Measurements from ENCODE around the gene CTSZ. TPM values are rescaled to one million over a fixed set of nuclear protein-coding genes. Genes with fewer than 3 reads are reported as not detected.

CTSZ gene
- total RNA-seq, 1 donor from 2014 or later = 34.2 TPM

DNA sequence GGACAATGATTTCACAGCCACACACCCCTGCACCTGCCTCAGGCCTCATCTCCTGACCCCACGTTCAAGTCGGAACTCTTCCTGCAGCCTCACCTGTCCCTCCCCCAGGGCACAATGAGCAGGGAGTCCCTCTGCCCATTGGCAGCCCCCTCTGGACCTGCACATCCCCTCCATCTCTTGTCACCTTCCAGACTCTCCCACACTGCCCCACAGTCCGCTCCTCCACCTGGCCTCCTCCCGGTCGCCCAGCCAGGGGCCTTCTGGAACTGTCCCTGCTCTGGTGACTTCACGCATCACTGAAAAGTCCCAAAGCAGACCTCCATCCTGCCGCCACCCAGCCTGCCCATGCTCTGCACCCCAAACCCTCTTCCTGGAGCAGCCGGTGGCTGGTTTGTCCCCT is 4.7 kb downstream of the CTSZ start:
- Histone ChIP-seq H3K4me3 (no peak overlapping the region), H3F3A (ENCODE audit: low read depth) (peaks cover under 1% of the 10 kb centered on the region), H3K9me3 (ENCODE audit: low read depth) (no peaks in the 10 kb centered on the region), H3K27ac (no peak overlapping the region), H2AFZ (replicated peaks) (no peak overlapping the region), H3K4me1 (peaks cover 3% of the 10 kb centered on the region), H4K20me1 (ENCODE audit: low read depth) (peaks cover 6% of the 10 kb centered on the region), H3K27me3 (peaks cover 1% of the 10 kb centered on the region), H3K9ac (no peak overlapping the region), H3K4me2 (no peak overlapping the region), H3K79me2 (ENCODE audit: low read depth) (no peaks in the 10 kb centered on the region), H3K36me3 (no peaks in the 10 kb centered on the region)
- Mint-ChIP-seq H3K27ac (peak overlapping the region; percentile 69), H3K4me3 (peak overlapping the region; percentile 33), H3K9me3 (no peaks in the 10 kb centered on the region), H3K4me1 (peaks cover 17% of the 10 kb centered on the region), H3K27me3 (ENCODE audit: insufficient read depth, low read depth) (peaks cover 7% of the 10 kb centered on the region), H3K36me3 (peaks cover 13% of the 10 kb centered on the region)
- no peak for DNase-seq (ENCODE audit: low spot score)
- no peak for TF ChIP-seq EZH2phosphoT487 (IDR thresholded peaks at IDR 0.05)
- TF ChIP-seq EZH2 (IDR thresholded peaks at IDR 0.05) = no peak
- TF ChIP-seq, protein P1, sequence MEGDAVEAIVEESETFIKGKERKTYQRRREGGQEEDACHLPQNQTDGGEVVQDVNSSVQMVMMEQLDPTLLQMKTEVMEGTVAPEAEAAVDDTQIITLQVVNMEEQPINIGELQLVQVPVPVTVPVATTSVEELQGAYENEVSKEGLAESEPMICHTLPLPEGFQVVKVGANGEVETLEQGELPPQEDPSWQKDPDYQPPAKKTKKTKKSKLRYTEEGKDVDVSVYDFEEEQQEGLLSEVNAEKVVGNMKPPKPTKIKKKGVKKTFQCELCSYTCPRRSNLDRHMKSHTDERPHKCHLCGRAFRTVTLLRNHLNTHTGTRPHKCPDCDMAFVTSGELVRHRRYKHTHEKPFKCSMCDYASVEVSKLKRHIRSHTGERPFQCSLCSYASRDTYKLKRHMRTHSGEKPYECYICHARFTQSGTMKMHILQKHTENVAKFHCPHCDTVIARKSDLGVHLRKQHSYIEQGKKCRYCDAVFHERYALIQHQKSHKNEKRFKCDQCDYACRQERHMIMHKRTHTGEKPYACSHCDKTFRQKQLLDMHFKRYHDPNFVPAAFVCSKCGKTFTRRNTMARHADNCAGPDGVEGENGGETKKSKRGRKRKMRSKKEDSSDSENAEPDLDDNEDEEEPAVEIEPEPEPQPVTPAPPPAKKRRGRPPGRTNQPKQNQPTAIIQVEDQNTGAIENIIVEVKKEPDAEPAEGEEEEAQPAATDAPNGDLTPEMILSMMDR (IDR thresholded peaks at IDR 0.05) = no peak

DNA sequence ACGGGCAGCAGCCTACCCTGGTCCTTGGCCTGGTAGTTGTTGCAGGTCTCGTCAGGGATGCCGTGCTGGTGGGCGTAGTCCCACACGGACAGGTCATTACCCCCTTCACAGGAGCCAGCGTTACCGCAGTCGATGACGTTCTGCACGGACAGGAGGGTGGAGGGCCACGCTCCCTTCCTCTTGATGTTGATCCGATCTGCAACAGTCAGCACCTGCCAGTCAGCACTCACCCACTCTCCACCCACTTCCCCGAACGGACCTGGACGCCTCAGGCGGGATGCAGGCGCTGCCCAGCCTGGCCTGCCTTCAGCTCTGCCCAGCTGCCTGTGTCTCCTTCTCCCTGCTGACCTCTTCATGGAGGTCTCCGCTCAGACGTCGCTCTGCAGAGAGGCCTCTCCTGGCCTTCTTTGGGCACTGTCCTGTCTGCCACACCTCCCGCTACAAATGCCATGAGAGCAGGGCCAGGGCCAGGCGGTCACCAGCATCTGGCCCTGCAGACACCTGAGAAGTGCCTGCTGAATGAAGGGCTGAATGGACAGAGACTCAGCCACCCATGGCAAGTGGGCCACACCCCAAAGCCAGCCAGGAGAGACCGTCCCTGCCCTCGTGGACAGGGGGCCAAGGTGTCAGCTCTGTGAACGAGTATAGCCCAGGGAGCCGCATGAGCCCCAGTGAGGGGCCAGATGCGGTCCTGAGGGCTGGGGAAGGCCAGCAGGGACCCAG is 5.4 kb downstream of the CTSZ start:
- H3K27ac ChIP-seq = no peak overlapping the region
- no peak overlapping the region for H3K9ac ChIP-seq
- no peak overlapping the region for H3K4me3 Mint-ChIP-seq
- no peaks in the 10 kb centered on the region for H3K27me3 ChIP-seq
- H3K36me3 Mint-ChIP-seq = peaks cover 15% of the 10 kb centered on the region
- H3K27ac Mint-ChIP-seq = no peak overlapping the region
- no peak overlapping the region for H2AFZ ChIP-seq (replicated peaks)
- no peaks in the 10 kb centered on the region for H3K9me3 Mint-ChIP-seq
- H3K4me1 ChIP-seq = peaks cover 2% of the 10 kb centered on the region
- H3K79me2 ChIP-seq (ENCODE audit: low read depth) = no peaks in the 10 kb centered on the region
- no peaks in the 10 kb centered on the region for H3K9me3 ChIP-seq (ENCODE audit: low read depth)
- H3K4me2 ChIP-seq = no peak overlapping the region
- no peak for TF ChIP-seq EZH2 (IDR thresholded peaks at IDR 0.05)
- no peak for TF ChIP-seq EZH2phosphoT487 (IDR thresholded peaks at IDR 0.05)
- TF ChIP-seq, protein P1 (IDR thresholded peaks at IDR 0.05) = no peak
- H3K4me1 Mint-ChIP-seq = peaks cover 17% of the 10 kb centered on the region
- peaks cover 6% of the 10 kb centered on the region for H4K20me1 ChIP-seq (ENCODE audit: low read depth)
- H3K4me3 ChIP-seq = no peak overlapping the region
- peaks cover 11% of the 10 kb centered on the region for H3K27me3 Mint-ChIP-seq (ENCODE audit: insufficient read depth, low read depth)
- no peaks in the 10 kb centered on the region for H3K36me3 ChIP-seq
- H3F3A ChIP-seq (ENCODE audit: low read depth) = peaks cover 5% of the 10 kb centered on the region
- DNase-seq (ENCODE audit: low spot score) = no peak

DNA sequence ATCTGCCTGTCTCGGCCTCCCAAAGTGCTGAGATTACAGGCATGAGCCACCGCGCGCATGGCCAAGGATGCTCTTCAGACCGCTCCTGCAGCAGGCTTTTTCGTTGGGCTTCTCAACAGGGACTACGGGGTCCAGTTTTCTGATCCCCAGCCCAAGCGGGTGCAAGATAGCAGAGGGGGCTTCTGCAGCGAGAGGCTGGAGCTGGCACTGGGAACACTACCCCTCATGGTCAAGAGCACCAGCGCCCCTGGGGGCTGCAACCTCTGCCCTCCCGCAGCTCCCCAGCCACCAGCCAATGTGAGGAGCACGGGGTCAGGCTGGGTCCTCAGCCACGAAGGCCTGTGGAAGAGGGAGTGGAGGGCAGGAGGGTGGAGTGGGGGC is 6.0 kb downstream of the CTSZ start:
- no peak overlapping the region for H3K27ac Mint-ChIP-seq
- no peak overlapping the region for H3K4me3 Mint-ChIP-seq
- no peak for DNase-seq (ENCODE audit: low spot score)
- H3K9ac ChIP-seq = no peak overlapping the region
- no peak overlapping the region for H3K4me2 ChIP-seq
- peaks cover 17% of the 10 kb centered on the region for H3K4me1 Mint-ChIP-seq
- no peak overlapping the region for H3K4me3 ChIP-seq
- H3K9me3 ChIP-seq (ENCODE audit: low read depth) = no peaks in the 10 kb centered on the region
- H2AFZ ChIP-seq (replicated peaks) = no peak overlapping the region
- TF ChIP-seq EZH2 (IDR thresholded peaks at IDR 0.05) = no peak
- peaks cover 6% of the 10 kb centered on the region for H4K20me1 ChIP-seq (ENCODE audit: low read depth)
- H3K4me1 ChIP-seq = no peaks in the 10 kb centered on the region
- no peaks in the 10 kb centered on the region for H3K9me3 Mint-ChIP-seq
- no peaks in the 10 kb centered on the region for H3K27me3 ChIP-seq
- no peaks in the 10 kb centered on the region for H3K79me2 ChIP-seq (ENCODE audit: low read depth)
- H3K36me3 Mint-ChIP-seq = peaks cover 17% of the 10 kb centered on the region
- peaks cover 11% of the 10 kb centered on the region for H3K27me3 Mint-ChIP-seq (ENCODE audit: insufficient read depth, low read depth)
- H3F3A ChIP-seq (ENCODE audit: low read depth) = peaks cover 5% of the 10 kb centered on the region
- no peaks in the 10 kb centered on the region for H3K36me3 ChIP-seq
- H3K27ac ChIP-seq = no peak overlapping the region

DNA sequence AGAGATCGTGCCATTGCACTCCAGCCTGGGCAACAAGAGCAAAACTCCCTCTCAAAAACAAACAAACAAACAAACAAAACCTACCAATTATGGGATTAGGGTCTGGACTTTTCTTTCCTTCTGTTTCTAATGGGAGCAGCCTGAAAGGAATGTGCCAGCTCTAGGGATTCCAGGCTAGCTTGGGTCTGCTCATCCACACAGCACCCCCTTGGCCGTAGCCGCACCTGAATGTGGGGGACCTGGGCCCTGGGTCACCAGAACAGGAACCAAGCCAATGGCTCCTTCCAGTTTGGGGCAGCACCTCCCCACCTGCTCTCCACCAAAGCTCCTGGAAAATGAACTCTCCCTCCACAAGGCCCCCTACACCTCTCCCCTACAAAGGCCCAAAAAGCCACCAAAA is 6.7 kb downstream of the CTSZ start:
- no peak overlapping the region for H3K4me2 ChIP-seq
- H3K36me3 Mint-ChIP-seq = peaks cover 23% of the 10 kb centered on the region
- H3K4me3 ChIP-seq = no peak overlapping the region
- no peaks in the 10 kb centered on the region for H3K4me1 ChIP-seq
- H3K9me3 ChIP-seq (ENCODE audit: low read depth) = no peaks in the 10 kb centered on the region
- peaks cover 6% of the 10 kb centered on the region for H4K20me1 ChIP-seq (ENCODE audit: low read depth)
- H3K9ac ChIP-seq = no peak overlapping the region
- H3K4me3 Mint-ChIP-seq = no peak overlapping the region
- no peak for TF ChIP-seq EZH2phosphoT487 (IDR thresholded peaks at IDR 0.05)
- TF ChIP-seq EZH2 (IDR thresholded peaks at IDR 0.05) = no peak
- TF ChIP-seq, protein P1 (IDR thresholded peaks at IDR 0.05) = no peak
- H3K27ac ChIP-seq = no peak overlapping the region
- H3K27me3 Mint-ChIP-seq (ENCODE audit: insufficient read depth, low read depth) = peaks cover 11% of the 10 kb centered on the region
- peaks cover 5% of the 10 kb centered on the region for H3F3A ChIP-seq (ENCODE audit: low read depth)
- peaks cover 17% of the 10 kb centered on the region for H3K4me1 Mint-ChIP-seq
- H3K79me2 ChIP-seq (ENCODE audit: low read depth) = no peaks in the 10 kb centered on the region
- H2AFZ ChIP-seq (replicated peaks) = no peak overlapping the region
- no peak overlapping the region for H3K27ac Mint-ChIP-seq
- no peaks in the 10 kb centered on the region for H3K9me3 Mint-ChIP-seq
- H3K27me3 ChIP-seq = no peaks in the 10 kb centered on the region
- no peak for DNase-seq (ENCODE audit: low spot score)
- H3K36me3 ChIP-seq = no peaks in the 10 kb centered on the region
